Amygdala (tissue), 56 donors: ENCODE measurements around the gene TBC1D9.
"Not testable (repeated sequence)": the region's sequence is repeated elsewhere in the genome, so short reads cannot be mapped to it uniquely, and the experiment has no call there.

Experiments used
- DNase-seq, 56 donors: peaks; one replicate each; lab custom pipeline; 2025; lab: John Stamatoyannopoulos, UW

TBC1D9 gene

GRCh38 chr4:140754918-140755773 lies 1.0 kb downstream of the TBC1D9 start:
- no peak for DNase-seq

- no peak for DNase-seq
Measured at GRCh38 chr4:140753329-140753728, 2.9 kb downstream of the TBC1D9 start.

DNA sequence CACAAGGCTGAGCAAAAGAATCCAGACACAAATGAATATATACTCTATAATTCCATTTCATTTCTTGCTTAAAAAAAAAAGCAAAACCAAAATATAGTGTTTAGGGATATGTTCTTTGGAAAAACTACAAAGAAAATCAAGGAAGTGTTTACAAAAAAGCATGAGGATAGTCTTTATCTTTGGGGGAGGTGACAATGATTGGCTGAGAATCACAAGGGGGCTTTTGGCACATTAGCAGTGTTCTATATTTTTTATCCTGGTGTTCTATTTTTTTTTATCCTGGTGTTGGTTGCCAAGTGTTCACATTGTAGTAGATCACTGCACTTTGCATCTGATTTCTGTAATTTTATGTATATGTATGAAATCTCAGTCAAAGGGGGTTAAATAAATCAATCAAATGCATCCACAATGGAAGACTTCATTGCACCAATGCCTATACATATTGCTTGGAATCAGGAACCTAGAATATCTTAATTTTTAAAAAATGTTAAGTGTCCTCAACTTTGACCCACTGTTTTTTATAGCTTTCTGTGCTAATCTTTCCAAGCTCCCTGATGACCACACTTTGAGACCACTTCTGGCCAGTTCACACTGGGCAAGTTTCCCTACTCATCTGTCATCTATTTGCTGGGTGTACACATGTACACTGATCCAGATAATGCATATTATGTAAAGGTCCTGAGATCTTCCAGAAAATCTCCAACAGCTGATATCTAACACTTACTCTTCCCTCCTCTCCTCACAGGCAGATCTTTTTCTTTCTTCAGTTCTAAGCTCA lies 3.7 kb downstream of the TBC1D9 start:
- no peak for DNase-seq

- no peak for DNase-seq
Measured at GRCh38 chr4:140750470-140750869, 5.7 kb downstream of the TBC1D9 start.

- no peak for DNase-seq
Measured at GRCh38 chr4:140748171-140748570, 8.0 kb downstream of the TBC1D9 start.

DNA sequence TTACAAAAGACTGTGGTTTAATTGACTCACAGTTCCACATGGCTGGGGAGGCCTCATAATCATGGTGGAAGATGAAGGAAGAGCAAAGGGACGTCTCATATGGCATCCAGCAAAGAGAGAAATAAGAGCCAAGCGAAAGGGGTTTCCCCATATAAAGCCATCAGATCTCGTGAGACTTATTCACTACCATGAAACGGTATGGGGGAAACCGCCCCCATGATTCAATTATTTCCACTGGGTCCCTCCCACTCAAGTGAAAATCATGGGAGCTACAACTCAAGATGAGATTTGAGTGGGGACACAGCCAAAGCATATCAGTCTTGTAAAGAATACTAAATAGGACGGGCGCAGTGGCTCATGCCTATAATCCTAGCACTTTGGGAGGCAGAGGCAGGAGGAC lies 9.6 kb downstream of the TBC1D9 start:
- DNase-seq: not testable (repeated sequence)

DNA sequence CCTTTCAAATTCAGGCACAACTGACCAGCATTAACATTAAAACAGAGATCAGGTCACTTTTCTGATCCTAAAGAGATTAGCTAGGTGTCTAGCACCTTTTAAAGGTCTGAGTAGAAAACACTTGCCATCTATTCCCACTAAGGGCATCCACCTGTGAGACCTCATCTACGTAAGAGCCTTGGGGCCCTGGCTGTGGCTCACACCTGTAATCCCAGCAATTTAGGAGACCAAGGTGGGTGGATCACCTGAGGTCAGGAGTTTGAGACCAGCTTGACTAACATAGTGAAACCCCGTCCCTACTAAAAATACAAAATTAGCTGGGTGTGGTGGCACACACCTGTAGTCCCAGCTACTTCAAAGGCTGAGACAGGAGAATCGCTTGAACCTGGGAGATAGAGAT lies 11.8 kb downstream of the TBC1D9 start:
- DNase-seq: no peak

DNA sequence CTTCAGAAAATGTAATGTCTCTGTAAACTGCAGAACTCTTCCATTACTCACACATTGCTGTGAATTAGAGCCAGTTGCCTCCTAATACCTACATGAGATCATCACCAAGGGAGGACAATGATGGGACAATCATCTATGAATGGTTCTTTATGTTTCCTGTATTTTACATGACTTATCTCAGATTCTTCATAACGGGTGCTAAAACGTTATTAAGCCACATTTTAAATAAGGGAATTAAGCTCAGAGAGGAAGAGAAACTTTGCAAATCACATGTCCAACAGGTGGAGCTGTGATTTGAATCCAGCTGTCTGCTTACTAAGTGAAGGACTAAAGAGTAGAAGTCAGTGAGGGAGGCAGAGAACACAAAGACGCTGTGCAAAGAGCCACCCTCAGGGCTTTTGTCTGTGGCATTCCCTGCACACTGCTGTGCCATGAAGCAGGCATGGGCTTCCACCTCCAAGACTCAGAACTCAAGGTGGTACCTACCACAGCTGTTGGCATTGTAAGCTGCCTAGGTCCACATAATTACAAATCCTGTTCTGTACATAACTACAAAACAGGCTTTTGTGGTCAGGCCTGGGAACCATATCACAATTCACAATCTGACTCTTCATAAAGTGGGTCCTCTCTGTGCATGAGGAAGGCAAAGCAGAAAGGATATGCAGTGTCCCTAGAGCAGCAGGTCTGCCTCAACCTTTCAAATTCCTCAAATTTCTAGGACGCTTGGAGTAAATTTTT lies 12.8 kb downstream of the TBC1D9 start:
- peak in 1 of 56 donors; percentile 10 for DNase-seq

- DNase-seq: no peak
Measured at GRCh38 chr4:140742838-140743193, 13.4 kb downstream of the TBC1D9 start.

GRCh38 chr4:140740906-140741670 lies 15.1 kb downstream of the TBC1D9 start:
- DNase-seq: no peak

GRCh38 chr4:140740422-140740821 lies 15.8 kb downstream of the TBC1D9 start:
- no peak for DNase-seq

DNA sequence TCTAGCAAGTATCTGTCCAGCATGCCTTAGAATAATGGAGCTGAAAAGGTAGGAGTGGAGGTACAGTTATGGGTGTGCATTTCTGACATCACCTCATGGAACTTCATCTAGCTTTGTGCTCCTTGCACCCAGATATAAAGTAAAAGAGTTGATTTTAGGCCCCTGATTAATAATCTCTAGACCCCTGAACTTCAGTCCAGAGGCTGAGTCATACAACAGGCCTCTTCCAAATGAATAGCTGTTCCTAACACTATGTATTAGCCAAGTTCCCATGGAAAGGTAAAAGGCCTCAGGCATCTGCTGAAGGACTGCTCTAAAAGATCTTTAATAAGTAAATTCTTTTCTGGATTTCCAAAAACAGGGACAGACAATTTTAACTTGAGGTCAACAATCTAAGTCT lies 16.2 kb downstream of the TBC1D9 start:
- no peak for DNase-seq

- no peak for DNase-seq
Measured at GRCh38 chr4:140738139-140738538, 18.0 kb downstream of the TBC1D9 start.

GRCh38 chr4:140736669-140737343 lies 19.4 kb downstream of the TBC1D9 start:
- DNase-seq: no peak

DNA sequence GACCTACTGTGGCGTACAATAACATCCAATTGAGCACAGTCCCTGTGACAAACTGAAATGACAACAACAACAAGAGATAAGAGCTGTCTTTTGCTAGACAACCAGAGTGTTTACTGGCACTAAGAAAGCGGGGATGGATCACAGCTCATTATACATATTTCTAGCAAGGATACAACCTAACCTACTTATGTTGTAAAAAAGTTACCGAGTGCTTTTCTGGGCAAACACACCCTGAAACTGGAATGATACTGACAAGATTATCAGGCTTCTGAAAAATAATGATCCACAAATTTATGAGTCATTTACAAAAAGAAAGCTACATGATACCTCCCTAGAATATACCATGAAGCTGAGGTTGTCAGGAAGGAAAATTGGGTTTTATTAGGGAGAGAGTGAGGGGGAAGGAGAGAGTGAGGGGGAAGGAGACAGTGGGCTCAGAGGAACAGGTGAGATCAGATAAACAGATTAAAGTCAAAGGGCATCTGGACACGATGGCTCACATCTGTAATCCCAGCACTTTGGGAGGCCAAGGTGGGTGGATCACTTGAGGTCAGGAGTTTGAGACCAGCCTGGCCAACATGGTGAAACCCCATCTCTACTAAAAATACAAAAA lies 20.3 kb downstream of the TBC1D9 start:
- DNase-seq: no peak

GRCh38 chr4:140735317-140735716 lies 20.9 kb downstream of the TBC1D9 start:
- DNase-seq: no peak

- DNase-seq: no peak
Measured at GRCh38 chr4:140732780-140733179, 23.4 kb downstream of the TBC1D9 start.

DNA sequence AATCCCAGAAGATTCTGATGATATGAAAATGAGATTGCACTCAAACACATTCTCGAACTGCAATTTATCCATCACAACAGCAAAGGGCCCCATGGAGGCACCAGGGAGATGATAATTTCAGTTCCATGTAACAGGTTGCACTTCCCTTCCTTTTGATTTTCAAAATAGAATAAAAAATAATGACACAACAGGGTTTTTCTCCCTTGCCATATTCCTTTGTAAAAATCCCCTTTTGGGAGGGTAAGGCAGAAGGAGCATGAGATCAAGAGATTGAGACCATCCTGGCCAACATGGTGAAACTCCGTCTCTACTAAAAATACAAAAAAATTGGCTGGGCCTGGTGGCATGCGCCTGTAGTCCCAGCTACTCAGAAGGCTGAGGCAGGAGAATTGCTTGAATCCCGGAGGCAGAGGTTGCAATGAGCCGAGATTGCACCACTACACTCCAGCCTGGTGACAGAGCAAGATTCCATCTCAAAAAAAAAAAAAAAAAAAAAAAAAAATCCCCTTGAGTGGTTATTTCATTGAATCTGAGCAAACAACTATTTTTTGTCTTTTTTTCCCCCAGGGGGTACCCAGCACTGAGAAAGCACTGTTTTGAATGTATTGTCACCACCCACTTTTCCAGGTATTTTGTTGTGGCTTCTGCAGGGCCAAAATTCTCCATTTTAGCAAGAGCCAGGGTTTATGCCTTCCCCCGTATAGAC lies 26.7 kb downstream of the TBC1D9 start:
- DNase-seq: no peak
